ENCODE results near the gene GMDS. TPM values are rescaled to one million over a fixed set of nuclear protein-coding genes. Genes with fewer than 3 reads are reported as not detected.

The GMDS gene
- total RNA-seq, 6 experiments from 2014 or later = 13.2 to 18.0 (median 14.7) TPM

- Mint-ChIP-seq H3K4me1 (ENCODE audit: low read depth) (peaks cover 19% of the 10 kb centered on the region), H3K4me3 (no peak overlapping the region), H3K36me3 (ENCODE audit: low read depth) (no peaks in the 10 kb centered on the region), H3K27me3 (ENCODE audit: insufficient read depth) (peaks cover 1% of the 10 kb centered on the region; the same call in 1 of the 2 replicates), H3K9me3 (no peaks in the 10 kb centered on the region), H3K27ac (no peak overlapping the region)
- DNase-seq = no peak
- no peak for TF ChIP-seq CTCF (IDR thresholded peaks at IDR 0.05)
Measured at GRCh38 chr6:1949538-1949937, 295.9 kb downstream of the GMDS start.

- no peaks in the 10 kb centered on the region for H3K36me3 Mint-ChIP-seq (ENCODE audit: low read depth)
- DNase-seq = no peak
- no peak for TF ChIP-seq CTCF (IDR thresholded peaks at IDR 0.05)
- no peak overlapping the region for H3K27ac Mint-ChIP-seq
- no peaks in the 10 kb centered on the region for H3K9me3 Mint-ChIP-seq
- H3K4me1 Mint-ChIP-seq (ENCODE audit: low read depth) = peaks cover 13% of the 10 kb centered on the region
- H3K4me3 Mint-ChIP-seq = no peak overlapping the region
- H3K27me3 Mint-ChIP-seq (ENCODE audit: insufficient read depth) = peaks cover 1% of the 10 kb centered on the region; the same call in 1 of the 2 replicates
Measured at GRCh38 chr6:1947922-1948321, 297.5 kb downstream of the GMDS start.

DNA sequence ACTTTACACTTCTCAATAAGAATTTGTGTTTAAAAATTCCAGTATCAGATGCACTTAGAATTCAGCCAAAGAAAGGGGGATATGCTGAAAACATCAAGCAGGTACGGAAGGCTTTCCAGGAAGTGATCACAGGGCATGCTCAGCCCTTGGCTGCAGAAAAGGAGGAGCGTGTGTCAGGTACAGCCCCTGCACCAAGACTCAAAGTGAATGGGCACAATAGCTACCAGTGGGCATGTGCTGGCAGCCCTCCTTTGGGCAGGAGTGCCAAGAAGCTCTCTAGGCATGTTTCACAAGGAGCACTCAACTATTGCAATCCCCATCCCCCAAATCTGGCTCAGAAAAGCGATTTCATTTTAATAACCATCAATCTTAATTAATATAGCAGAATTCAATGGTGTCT, 298.8 kb downstream of the GMDS start:
- Mint-ChIP-seq H3K9me3 (no peaks in the 10 kb centered on the region), H3K36me3 (ENCODE audit: low read depth) (no peaks in the 10 kb centered on the region), H3K27me3 (ENCODE audit: insufficient read depth) (peaks cover 1% of the 10 kb centered on the region; the same call in 1 of the 2 replicates), H3K4me3 (no peak overlapping the region), H3K27ac (no peak overlapping the region), H3K4me1 (ENCODE audit: low read depth) (no peaks in the 10 kb centered on the region)
- no peak for DNase-seq
- TF ChIP-seq CTCF (IDR thresholded peaks at IDR 0.05) = no peak

DNA sequence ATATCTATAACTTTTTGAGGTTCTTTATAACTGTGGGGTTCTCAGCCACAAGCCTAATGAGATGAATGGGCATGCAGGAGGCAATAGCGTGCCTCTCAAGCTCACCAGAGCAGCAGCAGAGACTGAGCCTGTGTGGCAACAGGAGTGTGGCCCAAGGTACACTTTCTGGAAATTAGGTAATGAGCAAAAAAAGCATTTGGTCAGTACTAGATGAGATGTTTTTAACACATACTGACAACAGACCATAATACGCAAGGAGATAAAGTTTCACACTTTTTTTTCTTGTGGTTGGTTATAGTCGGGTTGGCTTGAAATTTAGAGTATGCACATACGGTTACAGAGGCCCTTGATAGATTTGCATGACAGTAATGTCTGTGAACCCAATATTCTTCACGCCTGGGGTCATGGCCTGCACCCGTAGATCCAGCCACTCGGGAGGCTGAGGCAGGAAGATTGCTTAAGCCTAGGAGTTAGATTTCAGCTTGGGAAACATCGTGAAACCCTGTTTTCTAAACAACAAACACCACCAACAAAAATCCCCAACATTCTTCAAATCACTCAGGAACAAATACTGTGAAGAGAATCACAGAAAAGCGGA, 300.1 kb downstream of the GMDS start:
- Mint-ChIP-seq H3K27ac (no peak overlapping the region), H3K36me3 (ENCODE audit: low read depth) (no peaks in the 10 kb centered on the region), H3K27me3 (ENCODE audit: insufficient read depth) (peaks cover 1% of the 10 kb centered on the region; the same call in 1 of the 2 replicates), H3K4me3 (no peak overlapping the region), H3K4me1 (ENCODE audit: low read depth) (peaks cover 3% of the 10 kb centered on the region; the same call in 1 of the 2 replicates), H3K9me3 (no peaks in the 10 kb centered on the region)
- DNase-seq = no peak
- no peak for TF ChIP-seq CTCF (IDR thresholded peaks at IDR 0.05)

DNA sequence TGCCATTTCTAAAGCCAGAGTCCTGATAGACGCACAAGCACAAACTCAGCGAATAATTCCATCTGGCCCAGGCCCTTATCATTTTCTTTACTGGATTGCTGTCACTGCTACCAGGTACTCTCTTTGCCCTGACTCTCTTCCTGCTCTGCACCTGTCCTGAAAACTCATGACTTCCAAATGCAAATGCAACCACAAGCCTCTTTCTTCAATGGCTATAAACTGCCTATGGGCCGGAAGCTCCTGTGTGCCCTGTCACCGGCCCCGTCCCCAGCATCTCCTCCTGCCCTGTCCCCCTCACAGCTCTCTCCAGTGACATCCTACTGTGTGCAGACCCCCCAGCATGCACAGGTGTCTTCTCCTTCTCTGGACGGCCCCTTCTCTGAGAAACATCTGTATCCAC, 302.6 kb downstream of the GMDS start:
- no peaks in the 10 kb centered on the region for H3K9me3 Mint-ChIP-seq

More for the DNA sequence above, 302.6 kb downstream of the GMDS start:
- Mint-ChIP-seq H3K4me3 (no peak overlapping the region), H3K27me3 (ENCODE audit: insufficient read depth) (peaks cover 1% of the 10 kb centered on the region; the same call in 1 of the 2 replicates), H3K4me1 (ENCODE audit: low read depth) (peaks cover 5% of the 10 kb centered on the region; the same call in 1 of the 2 replicates), H3K36me3 (ENCODE audit: low read depth) (no peaks in the 10 kb centered on the region), H3K27ac (no peak overlapping the region)
- DNase-seq = no peak
- no peak for TF ChIP-seq CTCF (IDR thresholded peaks at IDR 0.05)
